ENCODE data around the gene CGGBP1. TPM values are rescaled to one million over a fixed set of nuclear protein-coding genes. Genes with fewer than 3 reads are reported as not detected.

The CGGBP1 gene
- total RNA-seq: 10 to 100 TPM; 47.8 to 78.1 (median 60.3) TPM
- long read RNA-seq, donor 1, full-length matches to known transcripts: 29 of 42 reads
- long read RNA-seq, donor 1, partial matches to known transcripts: 4 of 42 reads
- long read RNA-seq, donor 1, other reads (novel, unspliced or antisense): 9 of 42 reads
- long read RNA-seq, donor 2, full-length matches to known transcripts: 10 of 13 reads
- long read RNA-seq, donor 2, partial matches to known transcripts: 0 of 13 reads
- long read RNA-seq, donor 2, other reads (novel, unspliced or antisense): 3 of 13 reads

DNA sequence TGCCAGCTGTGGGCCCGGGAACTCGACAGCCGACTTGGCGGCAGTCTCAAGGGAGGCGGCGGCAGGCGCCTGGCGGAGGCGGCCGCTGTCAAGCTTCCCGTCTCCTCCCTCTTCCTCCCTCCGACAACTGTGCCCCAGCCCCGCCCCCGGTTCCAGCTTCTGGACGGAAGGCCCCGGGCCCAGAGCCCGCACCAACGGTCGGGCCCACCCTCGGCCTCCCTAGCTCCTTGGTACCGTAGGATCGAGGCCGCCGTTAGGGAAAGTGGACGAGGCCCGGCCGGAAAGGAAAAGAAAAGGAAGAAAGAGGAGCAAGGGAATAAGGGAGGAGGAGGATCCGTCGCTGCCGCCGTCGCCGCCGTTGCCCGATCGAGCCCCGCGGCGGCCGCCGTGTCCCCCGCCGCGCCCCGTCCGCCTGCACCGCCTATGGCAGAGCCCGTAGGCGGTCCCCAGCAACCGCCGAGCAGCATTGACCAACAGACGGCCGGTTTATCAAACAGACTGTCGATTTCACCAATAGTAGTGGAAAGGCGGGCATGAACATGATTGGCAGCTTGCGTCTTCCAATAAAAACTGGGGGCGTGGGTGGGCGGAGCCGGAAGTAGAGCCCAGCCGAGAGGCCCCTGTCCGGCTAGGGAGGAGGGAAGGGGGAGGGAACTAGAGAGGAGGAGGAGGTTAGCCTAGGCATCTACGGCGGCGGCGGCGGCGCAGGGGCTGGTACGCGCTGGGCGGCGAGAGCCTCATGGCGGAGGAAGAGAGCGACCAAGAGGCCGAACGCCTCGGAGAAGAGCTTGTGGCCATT, at the start of gene CGGBP1, which contains the start of gene ZNF654:
Gene CGGBP1, minus strand, starts transcription at position 425 of the 799 bp plus-strand sequence. CDS start 3,029 bp downstream, outside the sequence.
Gene ZNF654, plus strand, starts transcription at position 675 of the 799 bp plus-strand sequence. Its CDS starts 65 bp downstream, at position 740.
- DNase-seq (peak; percentile 98 to 99 (median 99)), ATAC-seq (peak; percentile 96)
- H3K4me1 ChIP-seq (ENCODE audit: low read depth): peaks cover 24% of the 10 kb centered on the region
- H3K36me3 ChIP-seq (ENCODE audit: low read depth): no peaks in the 10 kb centered on the region
- intact Hi-C loops (cut with DNase I, micrococcal nuclease): no loop called here
- H3K4me3 ChIP-seq: peak within 1 kb of the TSS; percentile 67
- H3K9me3 ChIP-seq: no peaks in the 10 kb centered on the region
- peak; percentile 11 for TF ChIP-seq CTCF (IDR thresholded peaks at IDR 0.05)

DNA sequence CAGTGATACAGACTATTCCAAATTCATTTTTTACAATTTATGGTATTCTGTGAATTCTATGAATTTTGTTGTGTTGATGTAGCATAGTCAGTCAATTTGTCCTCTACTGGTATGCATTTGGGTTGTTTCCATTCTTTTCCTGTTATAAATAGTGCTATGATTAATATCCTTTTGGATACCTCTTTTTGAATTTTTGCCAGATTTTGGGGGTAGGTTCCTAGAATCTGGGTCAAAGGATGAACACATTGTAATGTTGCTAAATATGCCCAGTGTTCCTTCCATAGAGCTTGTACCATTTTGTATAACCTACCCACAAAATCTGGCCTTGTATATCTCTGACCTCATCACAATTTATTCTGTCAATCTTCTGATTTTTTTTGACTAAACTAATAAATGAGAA, 46.5 kb upstream of the CGGBP1 start:
- no peak for DNase-seq
- H3K36me3 ChIP-seq (ENCODE audit: low read depth): no peaks in the 10 kb centered on the region
- intact Hi-C loops (cut with DNase I, micrococcal nuclease): no loop called here
- H3K9me3 ChIP-seq: no peaks in the 10 kb centered on the region
- no peak overlapping the region for H3K4me3 ChIP-seq
- H3K4me1 ChIP-seq (ENCODE audit: low read depth): no peaks in the 10 kb centered on the region
- no peak for ATAC-seq
- no peak for TF ChIP-seq CTCF (IDR thresholded peaks at IDR 0.05)

DNA sequence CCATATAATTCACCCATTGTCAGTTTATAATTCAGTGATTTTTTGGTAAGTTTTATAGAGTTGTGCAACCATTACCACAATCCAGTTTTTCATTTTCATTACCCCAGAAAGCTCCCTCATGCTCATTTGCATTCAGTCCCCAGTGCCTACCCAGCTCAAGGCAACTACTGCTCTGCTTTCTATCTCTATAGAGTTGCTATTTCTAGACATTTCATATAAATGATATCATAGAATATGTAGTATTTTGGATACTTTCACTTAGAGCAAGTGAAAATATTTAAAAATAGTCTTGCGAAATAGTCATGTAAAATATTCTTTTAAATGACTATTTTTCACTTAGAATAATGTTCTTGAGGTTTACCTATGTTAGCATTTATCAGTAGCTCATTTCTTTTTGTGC, 42.3 kb upstream of the CGGBP1 start:
- Histone ChIP-seq H3K9me3 (no peaks in the 10 kb centered on the region), H3K36me3 (ENCODE audit: low read depth) (no peaks in the 10 kb centered on the region), H3K4me3 (no peak overlapping the region), H3K4me1 (ENCODE audit: low read depth) (no peaks in the 10 kb centered on the region)
- no peak for TF ChIP-seq CTCF (IDR thresholded peaks at IDR 0.05)
- no peak for DNase-seq
- intact Hi-C loops (cut with DNase I, micrococcal nuclease): no loop called here
- ATAC-seq: no peak

- Histone ChIP-seq H3K4me1 (ENCODE audit: low read depth) (no peaks in the 10 kb centered on the region), H3K9me3 (no peaks in the 10 kb centered on the region), H3K4me3 (no peak overlapping the region), H3K36me3 (ENCODE audit: low read depth) (no peaks in the 10 kb centered on the region)
- no peak for ATAC-seq
- DNase-seq: no peak
- TF ChIP-seq CTCF (IDR thresholded peaks at IDR 0.05): no peak
- intact Hi-C loops (cut with DNase I, micrococcal nuclease): no loop called here
Measured at GRCh38 chr3:88093266-88093665, 34.5 kb upstream of the CGGBP1 start.

DNA sequence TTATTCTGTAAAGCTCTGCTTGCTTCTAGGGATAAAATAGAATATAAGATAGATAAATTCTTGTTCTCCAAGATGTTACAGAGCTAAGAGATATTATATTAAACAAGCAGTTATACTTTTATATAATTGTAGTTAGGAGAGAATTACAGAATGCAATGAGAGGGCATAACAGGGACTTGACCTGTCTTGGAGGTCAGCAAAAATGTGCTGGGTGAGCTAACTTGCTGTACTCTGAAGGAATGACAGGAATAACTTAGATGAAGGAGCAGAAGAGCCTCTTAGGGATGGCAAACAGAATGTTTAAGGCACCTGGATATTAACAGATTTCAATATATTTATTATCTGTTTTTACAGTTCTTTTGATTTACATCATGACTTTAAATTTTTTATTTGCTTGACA, 33.5 kb upstream of the CGGBP1 start:
- DNase-seq: no peak
- H3K4me3 ChIP-seq: no peak overlapping the region
- intact Hi-C loops (cut with DNase I, micrococcal nuclease): no loop called here
- TF ChIP-seq CTCF (IDR thresholded peaks at IDR 0.05): no peak
- H3K9me3 ChIP-seq: no peaks in the 10 kb centered on the region
- H3K36me3 ChIP-seq (ENCODE audit: low read depth): no peaks in the 10 kb centered on the region
- H3K4me1 ChIP-seq (ENCODE audit: low read depth): no peaks in the 10 kb centered on the region
- no peak for ATAC-seq

All from mucosa of descending colon (tissue), 3 donors.